Kidney (tissue), 14 donors: ENCODE results near the gene NFIL3. TPM values are rescaled to one million over a fixed set of nuclear protein-coding genes. Genes with fewer than 3 reads are reported as not detected.

ENCODE experiments used
- DNase-seq, 5 donors: peaks; one replicate each; pipeline ENCODE4 v3.0.0-alpha.2; 2013 to 2020
- FAIRE-seq: peaks from 2 replicates; lab custom pipeline; 2012; peaks lifted over from hg19 to GRCh38; lab: Jason Lieb, UNC
- H3K27ac ChIP-seq, 2 donors: one replicate each; pipeline ENCODE4 v1.7.0; 2013; ENCODE audit warnings: low read depth in 2 of 2, low read length in 2 of 2, inconsistent platforms in 1 of 2
- H3K27me3 ChIP-seq: one replicate; pipeline ENCODE4 v1.7.1; 2013; ENCODE audit warnings: low read length, inconsistent platforms; ENCODE audit not compliant: control insufficient read depth, insufficient read depth
- H3K36me3 ChIP-seq, 3 donors: one replicate each; pipeline versions ENCODE4 v1.7.0 to v1.7.1; 2013; ENCODE audit warnings: low read length in 3 of 3, control low read depth in 1 of 3, inconsistent platforms in 1 of 3; ENCODE audit not compliant: insufficient read depth in 3 of 3, control insufficient read depth in 2 of 3
- H3K4me1 ChIP-seq, 3 donors: one replicate each; pipeline versions ENCODE4 v1.7.0 to v1.7.1; 2013; ENCODE audit warnings: low read length in 3 of 3, inconsistent platforms in 1 of 3, low read depth in 1 of 3; ENCODE audit not compliant: control insufficient read depth in 2 of 3, insufficient read depth in 2 of 3
- H3K4me3 ChIP-seq, 3 donors: one replicate each; pipeline versions ENCODE4 v1.7.0 to v1.8.1; 2013; ENCODE audit warnings: low read length in 3 of 3, control low read depth in 1 of 3, inconsistent platforms in 1 of 3
- H3K9ac ChIP-seq, 3 donors: one replicate each; pipeline versions ENCODE4 v1.7.0 to v1.7.1; 2013; ENCODE audit warnings: low read length in 3 of 3, control low read depth in 1 of 3, inconsistent platforms in 1 of 3
- H3K9me3 ChIP-seq, 3 donors: one replicate each; pipeline versions ENCODE4 v1.7.0 to v1.7.1; 2013; ENCODE audit warnings: low read length in 3 of 3, control low read depth in 1 of 3, inconsistent platforms in 1 of 3; ENCODE audit not compliant: control insufficient read depth in 2 of 3, insufficient read depth in 1 of 3
- intact Hi-C: fragments of 100-400 bp; cut with DNase I; formaldehyde crosslinking; loops from one replicate; pipeline ENCODE4 v1.11.1; 2022
- polyA plus RNA-seq: library from polyadenylated mRNA; stranded (reverse); fragments of 350-450 nt; fragmentation: Illumina TruSeq; extraction: RNeasy Lipid Tissue Mini Kit (QIAGEN cat#74804); gene quantifications from one replicate; pipeline ENCODE4 v1.2.3, GENCODE V29; 2014; ENCODE audit warnings: low read depth, low replicate concordance; ENCODE audit not compliant: insufficient read depth
- total RNA-seq: library from RNA; stranded (reverse); fragmentation: NEBNext Ultra II Directional; extraction: Animal tissue kit (Norgen Biotek cat#: 25700); gene quantifications from one replicate; pipeline ENCODE4 v1.2.1, GENCODE V29; 2021
- TF ChIP-seq, protein P1 (sequence below): IDR thresholded peaks from 3 replicates; pipeline ENCODE4 v1.5.1; 2012; ENCODE audit warnings: mild to moderate bottlenecking, moderate library complexity, borderline replicate concordance; ENCODE audit not compliant: insufficient read depth; ENCODE audit errors: extremely low read depth
- donor health status: control.
- donor health status: control.
- donor health status: control.
- donor health status: control.
- donor health status: control.
- donor health status: DM: yes; HTN: yes; CAD: no.
- donor health status: Normal renal cell carcinoma (clear cell type).

NFIL3 gene
- total and polyA plus RNA-seq, 2 donors from 2014 or later: 16.7 to 31.3 TPM

DNA sequence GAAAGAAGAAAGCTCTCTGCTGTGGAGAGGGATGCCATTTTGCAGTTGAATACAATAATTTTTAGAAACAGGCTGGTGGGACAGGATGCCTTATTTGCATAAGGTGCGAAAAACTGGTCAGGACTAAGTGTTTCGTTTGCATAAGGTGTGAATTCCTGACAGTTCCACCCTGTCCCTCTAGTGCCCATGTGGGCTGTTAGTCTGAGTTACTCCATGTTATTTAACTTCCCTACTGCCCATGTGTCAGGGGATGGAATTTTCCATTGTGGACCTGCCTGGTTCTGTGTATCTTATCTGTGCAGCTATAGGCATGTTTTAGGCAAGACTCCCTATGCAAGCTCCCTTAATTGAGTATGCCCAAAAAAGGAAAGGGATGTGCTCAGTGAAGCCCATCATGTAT lies 35.3 kb upstream of the NFIL3 start:
- H3K4me1 ChIP-seq: no peaks in the 10 kb centered on the region
- DNase-seq (no peak), FAIRE-seq (no peak)
- H3K9ac ChIP-seq: no peak overlapping the region
- TF ChIP-seq, protein P1, sequence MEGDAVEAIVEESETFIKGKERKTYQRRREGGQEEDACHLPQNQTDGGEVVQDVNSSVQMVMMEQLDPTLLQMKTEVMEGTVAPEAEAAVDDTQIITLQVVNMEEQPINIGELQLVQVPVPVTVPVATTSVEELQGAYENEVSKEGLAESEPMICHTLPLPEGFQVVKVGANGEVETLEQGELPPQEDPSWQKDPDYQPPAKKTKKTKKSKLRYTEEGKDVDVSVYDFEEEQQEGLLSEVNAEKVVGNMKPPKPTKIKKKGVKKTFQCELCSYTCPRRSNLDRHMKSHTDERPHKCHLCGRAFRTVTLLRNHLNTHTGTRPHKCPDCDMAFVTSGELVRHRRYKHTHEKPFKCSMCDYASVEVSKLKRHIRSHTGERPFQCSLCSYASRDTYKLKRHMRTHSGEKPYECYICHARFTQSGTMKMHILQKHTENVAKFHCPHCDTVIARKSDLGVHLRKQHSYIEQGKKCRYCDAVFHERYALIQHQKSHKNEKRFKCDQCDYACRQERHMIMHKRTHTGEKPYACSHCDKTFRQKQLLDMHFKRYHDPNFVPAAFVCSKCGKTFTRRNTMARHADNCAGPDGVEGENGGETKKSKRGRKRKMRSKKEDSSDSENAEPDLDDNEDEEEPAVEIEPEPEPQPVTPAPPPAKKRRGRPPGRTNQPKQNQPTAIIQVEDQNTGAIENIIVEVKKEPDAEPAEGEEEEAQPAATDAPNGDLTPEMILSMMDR: no peak
- H3K36me3 ChIP-seq: no peaks in the 10 kb centered on the region
- no peak overlapping the region for H3K4me3 ChIP-seq
- H3K27ac ChIP-seq: no peak overlapping the region
- intact Hi-C loops: no loop called here
- H3K9me3 ChIP-seq: no peaks in the 10 kb centered on the region
- H3K27me3 ChIP-seq: no peaks in the 10 kb centered on the region

DNA sequence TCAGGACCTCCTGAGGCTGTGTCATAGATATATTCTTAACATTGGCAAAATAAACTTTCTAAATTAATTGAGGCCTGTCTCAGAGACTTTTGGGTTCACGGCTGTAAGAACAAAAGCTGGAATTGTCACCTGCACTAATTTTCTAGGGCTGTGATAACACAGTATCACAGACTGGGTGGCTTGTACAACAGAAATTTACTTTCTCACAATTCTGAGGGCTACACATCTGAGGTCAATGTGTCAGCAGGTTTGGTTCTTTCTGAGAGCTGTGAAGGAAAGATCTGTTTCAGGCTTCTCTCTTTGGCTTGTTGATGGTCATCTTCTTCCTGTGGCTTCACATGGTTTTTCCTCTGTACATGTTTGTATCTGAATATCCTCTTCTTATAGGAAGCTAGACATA lies 29.2 kb upstream of the NFIL3 start:
- no peaks in the 10 kb centered on the region for H3K36me3 ChIP-seq
- intact Hi-C loops: no loop called here

DNA sequence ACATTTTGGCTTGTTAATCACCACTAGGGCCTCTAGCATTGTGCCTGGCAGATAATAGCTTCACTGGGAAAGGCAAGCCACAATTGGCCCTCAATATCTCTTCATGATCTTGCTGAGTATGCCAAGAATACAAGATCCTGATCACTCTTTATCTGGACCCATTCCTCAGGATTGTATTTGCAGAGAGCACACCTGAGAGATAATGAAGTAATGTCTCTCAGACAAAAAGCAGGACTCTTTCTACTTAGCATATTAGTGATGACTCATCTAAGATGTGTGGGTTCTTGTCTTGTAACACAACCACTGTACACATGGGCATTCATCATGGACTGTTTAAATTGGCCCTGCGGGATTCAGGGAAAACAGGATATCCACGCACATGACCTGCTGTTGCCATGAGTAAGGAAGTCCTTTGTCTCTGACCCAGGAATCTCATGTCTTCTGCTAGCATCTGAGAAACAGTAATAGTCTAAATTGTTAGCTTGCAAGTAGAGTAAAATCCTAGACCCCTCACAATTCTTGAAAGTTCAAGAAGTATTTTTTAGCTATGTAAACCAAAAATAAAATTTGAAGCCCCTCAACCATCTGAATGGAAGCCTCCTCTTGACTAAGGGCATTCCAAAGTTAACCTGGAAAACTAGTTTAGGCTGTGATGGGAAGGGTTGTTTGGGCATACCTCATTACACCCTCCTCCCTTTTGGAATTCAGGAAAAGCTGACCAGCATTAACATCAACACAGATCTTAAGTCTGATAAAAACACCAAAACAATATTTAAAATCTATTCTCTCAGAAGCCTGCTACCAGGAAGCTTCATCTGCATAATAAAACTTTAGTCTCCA lies 28.0 kb upstream of the NFIL3 start:
- Histone ChIP-seq H3K4me3 (no peak overlapping the region), H3K9me3 (no peaks in the 10 kb centered on the region), H3K27ac (no peak overlapping the region), H3K27me3 (no peaks in the 10 kb centered on the region), H3K9ac (no peak overlapping the region), H3K4me1 (no peaks in the 10 kb centered on the region), H3K36me3 (no peaks in the 10 kb centered on the region)
- intact Hi-C loops: no loop called here
- TF ChIP-seq, protein P1: no peak
- no peak for DNase-seq
- no peak for FAIRE-seq

More for the DNA sequence above, 29.2 kb upstream of the NFIL3 start:
- Histone ChIP-seq H3K4me1 (no peaks in the 10 kb centered on the region), H3K27ac (no peak overlapping the region), H3K4me3 (no peak overlapping the region), H3K9me3 (no peaks in the 10 kb centered on the region), H3K27me3 (no peaks in the 10 kb centered on the region), H3K9ac (no peak overlapping the region)
- FAIRE-seq: no peak
- no peak for DNase-seq
- TF ChIP-seq, protein P1: no peak
